HFFc6 (cell line): ENCODE data around the gene THOC5. TPM values are rescaled to one million over a fixed set of nuclear protein-coding genes. Genes with fewer than 3 reads are reported as not detected.

Source experiments
- DNase-seq: peaks from one replicate; pipeline ENCODE4 v3.0.0-alpha.2; 2018
- H3K27ac Mint-ChIP-seq: 2 replicates; pipeline ENCODE4 v1.8.0; 2020; ENCODE audit warnings: mild to moderate bottlenecking, mixed read lengths
- H3K27me3 Mint-ChIP-seq: 2 replicates; pipeline ENCODE4 v1.8.0; 2021; ENCODE audit warnings: mild to moderate bottlenecking, moderate library complexity, mixed read lengths; ENCODE audit not compliant: insufficient read depth
- H3K36me3 Mint-ChIP-seq: 2 replicates; pipeline ENCODE4 v1.8.0; 2021; ENCODE audit warnings: low read depth, mixed read lengths
- H3K4me1 Mint-ChIP-seq: 2 replicates; pipeline ENCODE4 v1.8.0; 2020; ENCODE audit warnings: low read depth, mixed read lengths
- H3K4me3 Mint-ChIP-seq: 2 replicates; pipeline ENCODE4 v1.8.0; 2020; ENCODE audit warnings: mild to moderate bottlenecking, moderate library complexity, mixed read lengths
- H3K9me3 Mint-ChIP-seq: 2 replicates; pipeline ENCODE4 v1.8.0; 2020; ENCODE audit warnings: mild to moderate bottlenecking, mixed read lengths
- total RNA-seq, 6 experiments: library from RNA; stranded (reverse); fragmentation: NEBNext Ultra II Directional; extraction: Animal tissue kit (Norgen Biotek cat#: 25700); gene quantifications; 2 replicates in 1 of 6; 3 replicates in 5 of 6; pipeline ENCODE4 v1.2.3, GENCODE V29; 2021
- TF ChIP-seq, protein P1 (sequence below): fragments of 200-600 bp; sonication (generic); IDR thresholded peaks from 2 replicates; pipeline ENCODE4 v1.5.0; 2021; ENCODE audit warnings: antibody characterized with exemption, mild to moderate bottlenecking

Gene THOC5
- total RNA-seq, 6 experiments from 2014 or later: 50.9 to 55.4 (median 53.0) TPM

DNA sequence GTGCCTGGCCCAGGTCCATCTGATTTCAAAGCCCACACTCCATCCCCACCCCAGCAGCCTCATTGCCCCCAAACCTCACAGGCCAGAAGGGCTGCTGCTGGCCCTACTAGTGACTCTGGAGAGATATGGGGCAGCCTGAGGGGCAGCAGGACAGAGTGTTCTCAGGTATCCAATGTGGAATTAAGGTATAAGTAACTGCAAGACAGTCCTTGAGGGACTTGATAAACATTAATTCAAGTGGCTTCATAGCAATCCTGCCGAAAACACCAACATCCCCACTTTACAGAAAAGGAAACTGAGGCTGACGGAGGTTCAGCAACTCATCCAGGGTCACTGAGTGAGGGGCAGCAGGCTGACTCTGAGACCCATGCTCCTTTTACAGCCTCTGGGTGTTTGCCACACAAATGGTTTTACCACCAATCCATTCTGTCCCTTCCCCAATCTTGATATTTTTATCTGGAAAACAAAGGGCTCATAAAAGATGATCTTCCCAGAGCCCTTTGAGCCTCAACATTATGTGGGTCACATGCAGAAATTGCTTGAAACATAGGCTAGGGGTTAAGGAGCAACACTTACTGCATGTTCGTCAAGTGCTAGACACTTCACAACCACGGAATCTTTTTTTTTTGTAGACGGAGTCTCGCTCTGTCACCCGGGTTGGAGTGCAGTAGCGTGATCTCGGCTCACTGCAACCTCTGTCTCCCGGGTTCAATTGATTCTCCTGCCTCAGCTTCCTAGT, 25.1 kb upstream of the THOC5 start:
- Mint-ChIP-seq H3K4me1 (peaks cover 10% of the 10 kb centered on the region), H3K27ac (no peak overlapping the region), H3K27me3 (no peaks in the 10 kb centered on the region), H3K4me3 (no peak overlapping the region), H3K9me3 (no peaks in the 10 kb centered on the region), H3K36me3 (no peaks in the 10 kb centered on the region)
- DNase-seq: no peak
- TF ChIP-seq, protein P1, sequence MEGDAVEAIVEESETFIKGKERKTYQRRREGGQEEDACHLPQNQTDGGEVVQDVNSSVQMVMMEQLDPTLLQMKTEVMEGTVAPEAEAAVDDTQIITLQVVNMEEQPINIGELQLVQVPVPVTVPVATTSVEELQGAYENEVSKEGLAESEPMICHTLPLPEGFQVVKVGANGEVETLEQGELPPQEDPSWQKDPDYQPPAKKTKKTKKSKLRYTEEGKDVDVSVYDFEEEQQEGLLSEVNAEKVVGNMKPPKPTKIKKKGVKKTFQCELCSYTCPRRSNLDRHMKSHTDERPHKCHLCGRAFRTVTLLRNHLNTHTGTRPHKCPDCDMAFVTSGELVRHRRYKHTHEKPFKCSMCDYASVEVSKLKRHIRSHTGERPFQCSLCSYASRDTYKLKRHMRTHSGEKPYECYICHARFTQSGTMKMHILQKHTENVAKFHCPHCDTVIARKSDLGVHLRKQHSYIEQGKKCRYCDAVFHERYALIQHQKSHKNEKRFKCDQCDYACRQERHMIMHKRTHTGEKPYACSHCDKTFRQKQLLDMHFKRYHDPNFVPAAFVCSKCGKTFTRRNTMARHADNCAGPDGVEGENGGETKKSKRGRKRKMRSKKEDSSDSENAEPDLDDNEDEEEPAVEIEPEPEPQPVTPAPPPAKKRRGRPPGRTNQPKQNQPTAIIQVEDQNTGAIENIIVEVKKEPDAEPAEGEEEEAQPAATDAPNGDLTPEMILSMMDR: no peak

DNA sequence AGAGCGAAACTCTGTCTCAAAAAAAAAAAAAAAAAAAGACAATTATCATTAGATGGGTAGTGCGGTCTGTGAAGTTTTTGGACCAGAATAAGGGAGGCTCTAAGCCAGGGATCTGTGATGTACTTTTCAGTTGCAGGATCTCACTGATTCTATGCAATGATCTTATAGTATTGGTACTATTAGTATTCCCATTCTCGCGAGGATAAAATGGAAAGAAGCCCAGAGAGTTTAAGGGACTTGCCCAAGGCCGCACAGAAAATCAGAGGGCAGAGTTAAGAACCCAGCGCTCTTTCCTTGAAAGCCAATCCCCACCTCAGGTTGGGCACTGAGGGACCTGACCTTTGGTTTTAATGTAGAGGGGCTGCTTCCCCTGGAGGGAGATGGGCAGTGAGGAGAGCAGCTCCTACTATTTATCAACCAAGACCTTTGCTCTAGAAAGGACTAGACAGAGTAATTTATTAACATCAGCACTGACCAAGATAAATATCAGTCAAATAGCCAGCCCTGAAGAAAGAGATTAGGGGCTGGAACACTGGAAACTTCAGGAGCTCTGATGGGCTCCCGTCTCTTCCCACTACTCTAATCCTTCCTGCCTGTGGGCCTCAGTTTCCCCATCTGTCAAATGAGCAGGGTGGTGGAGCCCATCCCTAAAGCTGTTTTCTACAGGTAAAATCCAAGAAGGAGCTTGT, 21.3 kb upstream of the THOC5 start:
- H3K27ac Mint-ChIP-seq: no peak overlapping the region
- H3K27me3 Mint-ChIP-seq: no peaks in the 10 kb centered on the region; the same call in 1 of the 2 replicates
- no peak for DNase-seq
- no peaks in the 10 kb centered on the region for H3K36me3 Mint-ChIP-seq
- peaks cover 3% of the 10 kb centered on the region for H3K4me1 Mint-ChIP-seq
- no peaks in the 10 kb centered on the region for H3K9me3 Mint-ChIP-seq
- TF ChIP-seq, protein P1: no peak
- H3K4me3 Mint-ChIP-seq: no peak overlapping the region

DNA sequence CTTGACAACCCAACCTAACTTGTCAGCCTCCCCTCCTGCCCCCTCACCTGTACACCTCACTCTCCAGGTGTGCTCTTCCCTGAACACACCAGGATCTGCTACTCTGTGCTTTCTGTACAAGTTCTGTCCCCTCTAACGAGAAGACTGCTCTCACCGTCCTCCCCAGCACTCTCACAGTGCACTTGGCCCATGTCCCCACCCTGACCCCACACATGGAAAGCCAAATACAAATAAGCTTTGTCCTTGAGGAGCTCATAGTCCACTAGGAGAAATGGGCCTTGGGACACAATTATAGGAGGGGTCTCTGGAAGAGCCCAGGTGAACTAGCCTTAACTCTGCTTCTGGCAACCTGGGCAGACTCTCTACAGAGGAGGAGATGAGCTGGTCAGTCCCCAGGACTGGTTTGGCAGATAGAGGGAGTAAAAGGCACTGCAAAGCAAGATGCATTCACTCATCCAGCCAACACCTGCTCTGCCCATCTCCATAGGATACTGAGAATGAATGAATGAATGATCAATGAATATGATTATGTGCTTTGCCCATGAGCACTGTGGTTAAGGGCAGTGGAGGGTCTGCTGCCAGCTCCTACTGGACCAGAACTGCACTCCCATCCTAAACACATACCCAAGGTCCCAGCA, 17.5 kb upstream of the THOC5 start:
- H3K9me3 Mint-ChIP-seq: no peaks in the 10 kb centered on the region
- H3K27me3 Mint-ChIP-seq: no peaks in the 10 kb centered on the region; the same call in 1 of the 2 replicates
- no peak overlapping the region for H3K27ac Mint-ChIP-seq
- peaks cover 5% of the 10 kb centered on the region; the same call in 1 of the 2 replicates for H3K36me3 Mint-ChIP-seq
- no peak overlapping the region for H3K4me3 Mint-ChIP-seq
- DNase-seq: no peak
- TF ChIP-seq, protein P1: no peak
- no peaks in the 10 kb centered on the region for H3K4me1 Mint-ChIP-seq

DNA sequence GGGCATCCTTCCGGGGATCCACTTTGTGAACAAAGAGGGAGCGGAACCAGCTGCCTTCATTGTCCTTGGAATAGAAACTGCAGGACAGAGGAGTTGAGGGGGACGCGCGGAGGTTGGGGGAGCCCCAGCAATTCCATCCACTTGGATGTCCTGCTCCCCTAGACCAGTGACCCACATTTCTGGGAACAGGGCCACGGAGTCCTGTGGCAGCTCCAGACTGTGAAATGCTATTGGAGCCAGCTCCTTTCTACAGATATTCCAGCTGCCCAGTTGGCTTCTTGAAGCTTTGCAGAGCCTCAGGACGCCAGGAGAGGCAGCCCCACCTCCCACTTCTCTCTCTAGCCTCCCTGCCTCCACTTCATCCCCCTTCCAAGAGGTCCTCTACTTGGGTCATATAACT, 16.9 kb upstream of the THOC5 start:
- peaks cover 5% of the 10 kb centered on the region; the same call in 1 of the 2 replicates for H3K36me3 Mint-ChIP-seq
- H3K4me3 Mint-ChIP-seq: no peak overlapping the region
- DNase-seq: no peak
- no peaks in the 10 kb centered on the region for H3K4me1 Mint-ChIP-seq
- no peaks in the 10 kb centered on the region for H3K9me3 Mint-ChIP-seq
- TF ChIP-seq, protein P1: no peak
- no peaks in the 10 kb centered on the region; the same call in 1 of the 2 replicates for H3K27me3 Mint-ChIP-seq
- H3K27ac Mint-ChIP-seq: no peak overlapping the region

DNA sequence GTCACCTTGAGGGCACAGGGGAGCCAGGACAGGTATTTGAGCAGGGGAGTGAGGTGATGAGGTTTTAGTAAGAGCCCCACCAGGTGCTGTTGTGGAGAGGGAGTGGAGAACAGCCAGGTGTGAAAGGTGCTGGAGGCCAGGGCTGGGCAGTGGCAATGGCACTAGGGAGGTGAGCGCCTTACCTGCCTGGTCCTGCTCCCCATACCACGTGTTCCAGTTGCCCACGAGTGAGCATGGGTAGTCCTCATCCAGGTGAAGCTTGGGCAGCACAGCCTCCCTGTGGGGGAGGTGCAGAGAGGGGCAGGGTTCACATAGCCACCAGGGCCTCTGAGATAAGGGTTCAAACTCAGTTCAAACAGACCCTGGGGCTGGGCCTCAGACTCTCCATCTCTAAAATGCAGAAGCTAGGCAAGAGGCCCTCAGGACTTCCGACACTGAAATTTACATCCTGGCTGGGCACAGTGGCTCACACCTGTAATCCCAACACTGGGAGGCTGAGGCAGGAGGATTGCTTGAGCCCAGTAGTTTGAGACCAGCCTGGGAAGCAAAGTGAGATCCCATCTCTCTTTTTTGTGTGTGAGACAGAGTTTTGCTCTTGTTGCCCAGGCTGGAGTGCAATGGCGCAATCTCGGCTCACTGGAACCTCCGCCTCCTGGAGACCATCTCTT, 15.6 kb upstream of the THOC5 start:
- H3K27ac Mint-ChIP-seq: no peak overlapping the region

More for the DNA sequence above, 15.6 kb upstream of the THOC5 start:
- no peak for DNase-seq
- Mint-ChIP-seq H3K4me3 (no peak overlapping the region), H3K9me3 (no peaks in the 10 kb centered on the region), H3K4me1 (no peaks in the 10 kb centered on the region), H3K36me3 (peaks cover 5% of the 10 kb centered on the region; the same call in 1 of the 2 replicates), H3K27me3 (no peaks in the 10 kb centered on the region; the same call in 1 of the 2 replicates)
- TF ChIP-seq, protein P1: no peak
